ENCODE data around the gene NXNL2.

GRCh38 chr9:88503081-88503844 lies 31.7 kb upstream of the NXNL2 start:
- TF ChIP-seq EP300 (IDR thresholded peaks at IDR 0.05) = no peak
- no peak for TF ChIP-seq POLR2AphosphoS5 (IDR thresholded peaks at IDR 0.05)
- TF ChIP-seq POLR2A (IDR thresholded peaks at IDR 0.05) = no peak
- no peak for TF ChIP-seq CTCF (IDR thresholded peaks at IDR 0.05)
